Gastrocnemius medialis (tissue), 4 donors: ENCODE measurements around the gene FNDC1. TPM values are rescaled to one million over a fixed set of nuclear protein-coding genes. Genes with fewer than 3 reads are reported as not detected.

ENCODE experiments used
- ATAC-seq, 2 donors: fragments of 150-250 bp; one replicate each; pipeline ENCODE4 v1.9.1; 2016
- DNase-seq, 2 donors: peaks; one replicate each; pipeline ENCODE4 v3.0.0-alpha.2; 2019
- H3K27ac ChIP-seq, 4 donors: fragments of 200-600 bp; sonication (generic); 1 replicate in 1 of 4; 2 replicates in 3 of 4; pipeline ENCODE4 v1.5.1; 2016 to 2018; ENCODE audit warnings: mild to moderate bottlenecking in 2 of 4, moderate library complexity in 1 of 4
- H3K27me3 ChIP-seq, 3 donors: fragments of 200-600 bp; sonication (generic) in 2 of 3; 1 replicate in 1 of 3; 2 replicates in 2 of 3; pipeline versions ENCODE4 v1.5.1 to v1.6.0; 2016 to 2019; ENCODE audit warnings: mild to moderate bottlenecking in 1 of 3, moderate library complexity in 1 of 3
- H3K36me3 ChIP-seq, 2 donors: fragments of 200-600 bp; sonication (generic) in 1 of 2; one replicate each; pipeline ENCODE4 v1.5.1; 2017 to 2018
- H3K4me1 ChIP-seq, 2 donors: fragments of 200-600 bp; sonication (generic) in 1 of 2; one replicate each; pipeline ENCODE4 v1.5.1; 2016 to 2017; ENCODE audit warnings: mild to moderate bottlenecking in 2 of 2
- H3K4me3 ChIP-seq, 4 donors: fragments of 200-600 bp; sonication (generic) in 3 of 4; 1 replicate in 1 of 4; 2 replicates in 3 of 4; pipeline ENCODE4 v1.5.1; 2016 to 2019; ENCODE audit warnings: mild to moderate bottlenecking in 2 of 4
- H3K9me3 ChIP-seq, 3 donors: fragments of 200-600 bp; sonication (generic) in 2 of 3; 1 replicate in 1 of 3; 2 replicates in 2 of 3; pipeline ENCODE4 v1.5.1; 2016 to 2019
- POLR2A ChIP-seq, 2 donors: fragments of 450-650 bp; IDR thresholded peaks; one replicate each; pipeline ENCODE4 v1.6.1; 2017; ENCODE audit warnings: antibody characterized with exemption in 2 of 2, mild to moderate bottlenecking in 2 of 2, moderate library complexity in 2 of 2
- in situ Hi-C, 4 donors: fragments of 200-750 bp; cut with MboI; loops; one replicate each; pipeline versions ENCODE4 v1.15.0 to v1.8.0; 2017; ENCODE audit warnings: low sequenced_read_pairs in 4 of 4
- intact Hi-C: fragments of 100-400 bp; cut with DNase I; formaldehyde crosslinking; loops from one replicate; pipeline ENCODE4 v1.15.1; 2023; ENCODE audit warnings: low total_unique reads
- total RNA-seq, 4 donors: library from RNA; depleted of rRNA; stranded (reverse); fragments of >200 nt; gene quantifications; one replicate each; pipeline versions ENCODE4 v1.1.0 to v1.2.3, GENCODE V29; 2016
- TF ChIP-seq, protein P1 (sequence below), 5 experiments: fragments of 450-650 bp in 3 of 5; fragments of 200-600 bp in 2 of 5; sonication (generic) in 2 of 5; IDR thresholded peaks in 4 of 5; conservative IDR thresholded peaks in 1 of 5; 1 replicate in 4 of 5; 2 replicates in 1 of 5; pipeline ENCODE4 v1.5.1; 2016 to 2019; ENCODE audit warnings: antibody characterized with exemption in 5 of 5, mild to moderate bottlenecking in 3 of 5, moderate library complexity in 3 of 5

Gene FNDC1
- total RNA-seq, 4 donors from 2014 or later: 0.16 to 0.41 (median 0.31) TPM

DNA sequence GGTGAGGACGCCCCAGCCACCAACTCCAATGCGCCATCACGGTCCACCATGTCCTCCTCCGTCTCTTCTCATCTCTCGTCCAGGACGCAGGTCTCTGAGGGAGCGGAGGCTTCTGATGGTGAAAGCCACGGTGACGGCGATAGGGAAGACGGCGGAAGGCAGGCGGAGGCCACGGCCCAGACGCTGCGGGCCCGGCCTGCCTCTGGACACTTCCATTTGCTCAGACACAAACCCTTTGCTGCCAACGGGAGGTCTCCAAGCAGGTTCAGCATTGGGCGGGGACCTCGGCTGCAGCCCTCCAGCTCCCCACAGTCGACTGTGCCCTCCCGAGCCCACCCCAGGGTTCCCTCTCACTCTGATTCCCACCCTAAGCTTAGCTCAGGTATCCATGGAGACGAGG, 63.6 kb downstream of the FNDC1 start:
- H3K9me3 ChIP-seq: no peaks in the 10 kb centered on the region
- no peaks in the 10 kb centered on the region for H3K4me1 ChIP-seq
- ATAC-seq: no peak
- no peak overlapping the region for H3K27ac ChIP-seq
- intact Hi-C loops (no loop called here), in situ Hi-C loops (no loop called here)
- H3K36me3 ChIP-seq: no peaks in the 10 kb centered on the region
- no peak overlapping the region for H3K4me3 ChIP-seq
- no peak for DNase-seq
- H3K27me3 ChIP-seq: peaks cover 0 to 29% (median 19%) of the 10 kb centered on the region in 3 donors
- no peak for TF ChIP-seq POLR2A (IDR thresholded peaks at IDR 0.05)
- TF ChIP-seq, protein P1, sequence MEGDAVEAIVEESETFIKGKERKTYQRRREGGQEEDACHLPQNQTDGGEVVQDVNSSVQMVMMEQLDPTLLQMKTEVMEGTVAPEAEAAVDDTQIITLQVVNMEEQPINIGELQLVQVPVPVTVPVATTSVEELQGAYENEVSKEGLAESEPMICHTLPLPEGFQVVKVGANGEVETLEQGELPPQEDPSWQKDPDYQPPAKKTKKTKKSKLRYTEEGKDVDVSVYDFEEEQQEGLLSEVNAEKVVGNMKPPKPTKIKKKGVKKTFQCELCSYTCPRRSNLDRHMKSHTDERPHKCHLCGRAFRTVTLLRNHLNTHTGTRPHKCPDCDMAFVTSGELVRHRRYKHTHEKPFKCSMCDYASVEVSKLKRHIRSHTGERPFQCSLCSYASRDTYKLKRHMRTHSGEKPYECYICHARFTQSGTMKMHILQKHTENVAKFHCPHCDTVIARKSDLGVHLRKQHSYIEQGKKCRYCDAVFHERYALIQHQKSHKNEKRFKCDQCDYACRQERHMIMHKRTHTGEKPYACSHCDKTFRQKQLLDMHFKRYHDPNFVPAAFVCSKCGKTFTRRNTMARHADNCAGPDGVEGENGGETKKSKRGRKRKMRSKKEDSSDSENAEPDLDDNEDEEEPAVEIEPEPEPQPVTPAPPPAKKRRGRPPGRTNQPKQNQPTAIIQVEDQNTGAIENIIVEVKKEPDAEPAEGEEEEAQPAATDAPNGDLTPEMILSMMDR (IDR thresholded peaks at IDR 0.05 in 4 of 5, conservative IDR thresholded peaks at IDR 0.05 in 1 of 5): no peak

DNA sequence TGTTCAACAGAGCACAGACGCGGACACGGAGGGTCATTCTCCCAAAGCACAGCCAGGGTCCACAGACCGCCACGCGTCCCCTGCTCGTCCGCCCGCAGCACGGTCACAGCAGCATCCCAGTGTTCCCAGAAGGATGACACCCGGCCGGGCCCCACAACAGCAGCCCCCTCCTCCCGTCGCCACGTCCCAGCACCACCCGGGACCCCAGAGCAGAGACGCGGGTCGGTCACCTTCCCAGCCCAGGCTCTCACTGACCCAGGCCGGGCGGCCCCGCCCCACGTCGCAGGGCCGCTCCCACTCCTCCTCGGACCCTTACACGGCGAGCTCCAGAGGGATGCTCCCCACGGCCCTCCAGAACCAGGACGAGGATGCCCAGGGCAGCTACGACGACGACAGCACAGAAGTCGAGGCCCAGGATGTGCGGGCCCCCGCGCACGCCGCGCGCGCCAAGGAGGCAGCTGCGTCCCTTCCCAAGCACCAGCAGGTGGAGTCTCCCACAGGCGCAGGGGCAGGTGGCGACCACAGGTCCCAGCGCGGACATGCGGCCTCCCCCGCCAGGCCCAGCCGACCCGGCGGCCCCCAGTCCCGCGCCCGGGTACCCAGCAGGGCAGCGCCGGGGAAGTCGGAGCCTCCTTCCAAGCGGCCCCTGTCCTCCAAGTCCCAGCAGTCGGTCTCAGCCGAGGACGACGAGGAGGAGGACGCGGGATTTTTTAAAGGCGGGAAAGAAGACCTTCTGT, 64.3 kb downstream of the FNDC1 start:
- Histone ChIP-seq H3K9me3 (no peaks in the 10 kb centered on the region), H3K27me3 (peaks cover 0 to 29% (median 19%) of the 10 kb centered on the region in 3 donors), H3K4me1 (no peaks in the 10 kb centered on the region), H3K36me3 (no peaks in the 10 kb centered on the region), H3K27ac (no peak overlapping the region), H3K4me3 (peak overlapping the region in 3 of 4 donors; percentile 1 to 19 (median 6))
- in situ Hi-C loops: no loop called here
- intact Hi-C loops: no loop called here
- DNase-seq (no peak), ATAC-seq (no peak)
- no peak for TF ChIP-seq POLR2A (IDR thresholded peaks at IDR 0.05)

DNA sequence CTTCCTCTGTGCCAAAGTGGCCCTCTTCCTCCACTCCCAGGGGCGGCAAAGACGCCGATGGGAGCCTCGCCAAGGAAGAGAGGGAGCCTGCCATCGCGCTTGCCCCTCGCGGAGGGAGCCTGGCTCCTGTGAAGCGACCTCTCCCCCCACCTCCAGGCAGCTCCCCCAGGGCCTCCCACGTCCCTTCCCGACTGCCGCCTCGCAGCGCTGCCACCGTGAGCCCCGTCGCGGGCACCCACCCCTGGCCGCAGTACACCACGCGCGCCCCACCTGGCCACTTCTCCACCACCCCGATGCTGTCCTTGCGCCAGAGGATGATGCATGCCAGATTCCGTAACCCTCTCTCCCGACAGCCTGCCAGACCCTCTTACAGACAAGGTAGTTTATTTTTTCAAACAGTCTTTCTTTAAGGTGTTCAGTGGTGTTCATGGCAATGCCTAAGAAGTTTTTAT, 64.9 kb downstream of the FNDC1 start:
- H3K4me3 ChIP-seq: peak overlapping the region in 3 of 4 donors; percentile 1 to 19 (median 6)
- TF ChIP-seq POLR2A (IDR thresholded peaks at IDR 0.05): no peak
- TF ChIP-seq, protein P1 (IDR thresholded peaks at IDR 0.05 in 4 of 5, conservative IDR thresholded peaks at IDR 0.05 in 1 of 5): no peak
- no peaks in the 10 kb centered on the region for H3K36me3 ChIP-seq
- no peaks in the 10 kb centered on the region for H3K4me1 ChIP-seq
- ATAC-seq (no peak), DNase-seq (no peak)
- intact Hi-C loops: no loop called here
- in situ Hi-C loops: no loop called here
- no peaks in the 10 kb centered on the region for H3K9me3 ChIP-seq
- peaks cover 0 to 29% (median 19%) of the 10 kb centered on the region in 3 donors for H3K27me3 ChIP-seq
- no peak overlapping the region for H3K27ac ChIP-seq

DNA sequence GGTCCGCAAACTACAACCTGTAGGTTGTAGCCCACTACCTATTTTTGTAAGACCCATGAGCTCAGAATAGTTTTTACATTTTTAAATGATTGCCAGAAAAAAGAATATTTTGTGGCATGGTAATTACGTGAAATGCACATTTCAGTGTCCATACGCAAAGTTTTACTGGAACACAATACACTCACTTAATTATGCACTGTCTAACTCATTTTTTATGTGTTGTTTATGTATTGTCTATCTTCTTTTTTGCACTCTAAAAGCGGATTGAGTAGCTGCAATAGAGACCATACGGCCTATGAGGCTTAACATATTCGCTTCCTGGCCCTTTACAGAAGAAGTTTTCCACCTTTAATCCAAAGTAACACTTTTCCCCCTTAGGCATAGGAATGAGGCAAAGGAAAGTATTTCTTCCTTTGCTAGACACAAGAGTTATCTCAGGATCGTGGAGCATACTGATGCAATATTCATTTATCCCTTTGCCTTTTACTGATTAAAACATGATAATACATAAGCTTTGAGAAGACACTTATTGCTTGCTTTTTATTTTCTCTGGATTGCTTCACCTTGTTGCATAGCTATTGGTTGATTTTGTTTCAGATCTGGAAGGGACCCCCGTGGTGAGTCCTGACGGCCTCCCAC, 69.8 kb downstream of the FNDC1 start:
- TF ChIP-seq, protein P1 (IDR thresholded peaks at IDR 0.05 in 4 of 5, conservative IDR thresholded peaks at IDR 0.05 in 1 of 5): no peak
- no peak for TF ChIP-seq POLR2A (IDR thresholded peaks at IDR 0.05)
- H3K27me3 ChIP-seq: peaks cover 0 to 23% (median 15%) of the 10 kb centered on the region in 3 donors
- H3K27ac ChIP-seq: no peak overlapping the region
- intact Hi-C loops (no loop called here), in situ Hi-C loops (no loop called here)
- H3K4me1 ChIP-seq: no peaks in the 10 kb centered on the region
- no peak overlapping the region for H3K4me3 ChIP-seq
- no peak for DNase-seq
- no peak for ATAC-seq
- no peaks in the 10 kb centered on the region for H3K9me3 ChIP-seq
- no peaks in the 10 kb centered on the region for H3K36me3 ChIP-seq

DNA sequence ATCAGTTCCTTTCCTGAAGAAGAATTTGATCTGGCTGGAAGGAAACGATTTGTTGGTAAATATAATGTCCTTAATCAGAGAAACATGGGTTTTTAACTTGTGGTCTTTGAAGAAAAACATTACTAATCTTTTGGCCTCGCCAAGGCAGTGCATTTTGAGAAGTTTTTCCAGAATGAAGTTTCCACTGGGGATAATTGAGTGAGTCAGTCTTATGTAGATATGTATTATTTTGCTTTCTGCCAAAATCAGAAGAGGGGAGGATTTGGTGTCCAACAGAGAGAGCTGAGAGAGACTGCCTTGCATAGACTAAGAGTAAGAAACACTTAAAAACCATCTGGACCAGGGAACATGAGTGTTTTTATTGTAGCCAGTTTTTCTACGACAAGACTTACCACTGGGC, 79.9 kb downstream of the FNDC1 start:
- DNase-seq (no peak), ATAC-seq (peak; percentile 33 to 52)
- Histone ChIP-seq H3K4me1 (no peaks in the 10 kb centered on the region), H3K36me3 (no peaks in the 10 kb centered on the region), H3K27ac (no peak overlapping the region), H3K27me3 (no peaks in the 10 kb centered on the region), H3K9me3 (no peaks in the 10 kb centered on the region), H3K4me3 (no peak overlapping the region)
- in situ Hi-C loops (no loop called here), intact Hi-C loops (no loop called here)
- TF ChIP-seq, protein P1 (IDR thresholded peaks at IDR 0.05 in 4 of 5, conservative IDR thresholded peaks at IDR 0.05 in 1 of 5): no peak
